NOMO-1 treated with dmso at 0.1 percent for 144 hours (cell line): ENCODE results near the gene RELL2.

Experiments used
- DNase-seq: peaks from one replicate; lab custom pipeline; 2025; ENCODE audit not compliant: unreplicated experiment; lab: John Stamatoyannopoulos, UW

The RELL2 gene

GRCh38 chr5:141675672-141676071 is 38.9 kb downstream of the RELL2 start:
- DNase-seq: no peak

GRCh38 chr5:141677415-141677814 is 40.6 kb downstream of the RELL2 start:
- no peak for DNase-seq

GRCh38 chr5:141680178-141680577 is 43.4 kb downstream of the RELL2 start:
- no peak for DNase-seq

GRCh38 chr5:141680751-141681201 is 44.0 kb downstream of the RELL2 start:
- no peak for DNase-seq

GRCh38 chr5:141681295-141681694 is 44.5 kb downstream of the RELL2 start:
- DNase-seq: no peak

- DNase-seq: peak; percentile 82
Measured at GRCh38 chr5:141681695-141682641, 45.2 kb downstream of the RELL2 start, which contains the start of gene ARAP3. ARAP3 (minus strand) TSS chr5:141682230; CDS start chr5:141680486, 1,744 bp downstream.

GRCh38 chr5:141683596-141684141 is 46.9 kb downstream of the RELL2 start:
- no peak for DNase-seq

GRCh38 chr5:141685591-141685990 is 48.8 kb downstream of the RELL2 start:
- no peak for DNase-seq

- no peak for DNase-seq
Measured at GRCh38 chr5:141686648-141687416, 50.0 kb downstream of the RELL2 start.
